Activated CD4-positive, alpha-beta T cell treated with anti-CD3 and anti-CD28 coated beads for 4 hours (primary cell): ENCODE data around the gene CCZ1.
A peak's percentile ranks its signal among the peaks of the same experiment; 100 is the strongest.
"Not testable (repeated sequence)": the region's sequence is repeated elsewhere in the genome, so short reads cannot be mapped to it uniquely, and the experiment has no call there.

Source experiments
- DNase-seq, 2 donors: peaks; one replicate each; pipeline ENCODE4 v3.0.0-alpha.2; 2020

Gene CCZ1

GRCh38 chr7:5898480-5899224, at the start of gene CCZ1:
Gene CCZ1, plus strand, starts transcription at chr7:5898733. Its CDS starts 67 bp downstream, at chr7:5898800.
- DNase-seq: peak; percentile 26 to 62

GRCh38 chr7:5850944-5851343, 47.6 kb upstream of the CCZ1 start:
- no peak for DNase-seq

- no peak for DNase-seq
These were observed 43.8 kb upstream of the CCZ1 start for GRCh38 chr7:5854738-5855137.

- not testable (repeated sequence) for DNase-seq
These were observed 41.4 kb upstream of the CCZ1 start for GRCh38 chr7:5857041-5857575.

GRCh38 chr7:5858494-5858893, 40.0 kb upstream of the CCZ1 start:
- peak; percentile 35 to 44 for DNase-seq

- not testable (repeated sequence) for DNase-seq
These were observed 37.3 kb upstream of the CCZ1 start for GRCh38 chr7:5861281-5861680.

GRCh38 chr7:5862753-5863366, 35.7 kb upstream of the CCZ1 start:
- not testable (repeated sequence) for DNase-seq

GRCh38 chr7:5865279-5865931, 33.1 kb upstream of the CCZ1 start:
- not testable (repeated sequence) for DNase-seq

GRCh38 chr7:5867060-5867459, 31.5 kb upstream of the CCZ1 start:
- no peak for DNase-seq

- DNase-seq: not testable (repeated sequence)
These were observed 29.6 kb upstream of the CCZ1 start for GRCh38 chr7:5868928-5869341.

GRCh38 chr7:5869691-5870090, 28.8 kb upstream of the CCZ1 start:
- DNase-seq: no peak

GRCh38 chr7:5870311-5870710, 28.2 kb upstream of the CCZ1 start:
- DNase-seq: no peak

- no peak for DNase-seq
These were observed 26.2 kb upstream of the CCZ1 start for GRCh38 chr7:5872326-5872725.

GRCh38 chr7:5879591-5879990, 18.9 kb upstream of the CCZ1 start:
- DNase-seq: not testable (repeated sequence)

GRCh38 chr7:5880106-5880505, 18.4 kb upstream of the CCZ1 start:
- DNase-seq: not testable (repeated sequence)

GRCh38 chr7:5884431-5884830, 14.1 kb upstream of the CCZ1 start:
- not testable (repeated sequence) for DNase-seq

- DNase-seq: not testable (repeated sequence)
These were observed 10.5 kb upstream of the CCZ1 start for GRCh38 chr7:5888021-5888420.

GRCh38 chr7:5890244-5890643, 8.3 kb upstream of the CCZ1 start:
- DNase-seq: not testable (repeated sequence)

- DNase-seq: no peak
These were observed 6.0 kb upstream of the CCZ1 start for GRCh38 chr7:5892498-5892897.

- not testable (repeated sequence) for DNase-seq
These were observed 1.1 kb upstream of the CCZ1 start for GRCh38 chr7:5897369-5897919.

GRCh38 chr7:5903002-5903401, 4.5 kb downstream of the CCZ1 start:
- not testable (repeated sequence) for DNase-seq

- DNase-seq: not testable (repeated sequence)
These were observed 6.2 kb downstream of the CCZ1 start for GRCh38 chr7:5904726-5905125.

- DNase-seq: not testable (repeated sequence)
These were observed 10.3 kb downstream of the CCZ1 start for GRCh38 chr7:5908835-5909234.
